CD14-positive monocyte (primary cell): ENCODE measurements around the gene IFIT5. TPM values are rescaled to one million over a fixed set of nuclear protein-coding genes. Genes with fewer than 3 reads are reported as not detected.

Experiments used
- DNase-seq, 3 donors: peaks; one replicate each; pipeline ENCODE4 v3.0.0-alpha.2; 2011 to 2022
- H2AFZ ChIP-seq: 2 replicates; pipeline ENCODE4 v1.6.0; 2012; ENCODE audit warnings: mild to moderate bottlenecking, low read depth, low read length, inconsistent platforms; ENCODE audit not compliant: insufficient read depth, poor library complexity, severe bottlenecking
- H3K27ac ChIP-seq, 2 donors: 1 replicate in 1 of 2; 2 replicates in 1 of 2; pipeline ENCODE4 v1.5.1; 2012 to 2013; ENCODE audit warnings: low read length in 2 of 2, control low read depth in 1 of 2, inconsistent platforms in 1 of 2, low read depth in 1 of 2, mild to moderate bottlenecking in 1 of 2
- H3K27me3 ChIP-seq, 2 donors: one replicate each; pipeline versions ENCODE4 v1.6.0 to v1.6.1; 2011 to 2013; ENCODE audit warnings: low read length in 2 of 2; ENCODE audit not compliant: control insufficient read depth in 2 of 2, insufficient read depth in 2 of 2
- H3K36me3 ChIP-seq, 2 donors: replicated peaks in 1 of 2; 1 replicate in 1 of 2; 2 replicates in 1 of 2; pipeline versions ENCODE4 v1.5.1 to v1.6.1; 2012 to 2013; ENCODE audit warnings: low read length in 2 of 2, control low read depth in 1 of 2, inconsistent platforms in 1 of 2, mild to moderate bottlenecking in 1 of 2; ENCODE audit not compliant: insufficient read depth in 2 of 2, control insufficient read depth in 1 of 2
- H3K4me1 ChIP-seq, 2 donors: 1 replicate in 1 of 2; 2 replicates in 1 of 2; pipeline versions ENCODE4 v1.5.1 to v1.6.1; 2012 to 2013; ENCODE audit warnings: low read length in 2 of 2, control low read depth in 1 of 2, inconsistent platforms in 1 of 2, mild to moderate bottlenecking in 1 of 2, moderate library complexity in 1 of 2; ENCODE audit not compliant: insufficient read depth in 2 of 2, control insufficient read depth in 1 of 2
- H3K4me2 ChIP-seq: replicated peaks from 2 replicates; pipeline ENCODE3; 2012; ENCODE audit warnings: low read length, moderate library complexity, mild to moderate bottlenecking; ENCODE audit not compliant: poor library complexity, severe bottlenecking; ENCODE audit errors: extremely low read depth
- H3K4me3 ChIP-seq, 3 experiments: fragments of 200-600 bp in 1 of 3; sonication (generic) in 1 of 3; replicated peaks in 1 of 3; 1 replicate in 2 of 3; 2 replicates in 1 of 3; pipeline ENCODE4 v1.5.1; 2011 to 2013; ENCODE audit warnings: low read length in 3 of 3, mild to moderate bottlenecking in 3 of 3, control low read depth in 2 of 3, low read depth in 2 of 3, inconsistent platforms in 1 of 3, moderate library complexity in 1 of 3
- H3K79me2 ChIP-seq: 2 replicates; pipeline ENCODE4 v1.6.0; 2012; ENCODE audit warnings: mild to moderate bottlenecking, control low read depth, inconsistent platforms, low read length, moderate library complexity; ENCODE audit not compliant: insufficient read depth
- H3K9ac ChIP-seq: 2 replicates; pipeline ENCODE4 v1.6.0; 2017; ENCODE audit warnings: low read length, mild to moderate bottlenecking; ENCODE audit not compliant: insufficient read depth, poor library complexity, severe bottlenecking
- H3K9me3 ChIP-seq, 2 donors: replicated peaks in 1 of 2; 1 replicate in 1 of 2; 2 replicates in 1 of 2; pipeline versions ENCODE4 v1.5.1 to v1.6.1; 2012 to 2013; ENCODE audit warnings: low read length in 2 of 2, control low read depth in 1 of 2; ENCODE audit not compliant: control insufficient read depth in 1 of 2, insufficient read depth in 1 of 2
- H4K20me1 ChIP-seq: 2 replicates; pipeline ENCODE4 v1.6.0; 2012; ENCODE audit warnings: mild to moderate bottlenecking, low read length, control low read depth, moderate library complexity; ENCODE audit not compliant: insufficient read depth
- H3K27ac Mint-ChIP-seq, 7 donors: one replicate each; pipeline ENCODE4 v1.8.0; 2020; ENCODE audit warnings: mild to moderate bottlenecking in 7 of 7, mixed read lengths in 7 of 7, moderate library complexity in 6 of 7, inconsistent platforms in 2 of 7
- H3K27me3 Mint-ChIP-seq, 3 donors: one replicate each; pipeline ENCODE4 v1.8.0; 2021 to 2022; ENCODE audit warnings: low read depth in 3 of 3, mild to moderate bottlenecking in 3 of 3, mixed read lengths in 3 of 3, moderate library complexity in 3 of 3, inconsistent platforms in 1 of 3
- H3K36me3 Mint-ChIP-seq, 2 donors: one replicate each; pipeline ENCODE4 v1.8.0; 2020; ENCODE audit warnings: mixed read lengths in 2 of 2, inconsistent platforms in 1 of 2, mild to moderate bottlenecking in 1 of 2
- H3K4me1 Mint-ChIP-seq: one replicate; pipeline ENCODE4 v1.8.0; 2020; ENCODE audit warnings: mild to moderate bottlenecking, mixed read lengths
- H3K4me3 Mint-ChIP-seq, 2 donors: one replicate each; pipeline ENCODE4 v1.8.0; 2020; ENCODE audit warnings: mild to moderate bottlenecking in 2 of 2, mixed read lengths in 2 of 2, moderate library complexity in 1 of 2
- H3K9me3 Mint-ChIP-seq, 7 donors: one replicate each; pipeline ENCODE4 v1.8.0; 2020 to 2022; ENCODE audit warnings: mixed read lengths in 7 of 7, mild to moderate bottlenecking in 6 of 7, moderate library complexity in 6 of 7, inconsistent platforms in 2 of 7
- CTCF ChIP-seq: fragments of 200-600 bp; IDR thresholded peaks from one replicate; pipeline ENCODE4 v1.8.0; 2022; ENCODE audit warnings: antibody characterized with exemption, mild to moderate bottlenecking
- WGBS: methylation state at CpG from one replicate; pipeline ENCODE4 v1.1.5; 2013; ENCODE audit warnings: missing lambda C conversion rate; ENCODE audit not compliant: insufficient coverage; 5-methylcytosine and 5-hydroxymethylcytosine counted together
- intact Hi-C, 2 donors: fragments of 100-400 bp; cut with micrococcal nuclease; formaldehyde crosslinking; loops; one replicate each; pipeline versions ENCODE4 v1.15.0 to v1.15.1; 2023
- polyA plus RNA-seq, 3 donors: library from polyadenylated mRNA; depleted of rRNA in 1 of 3; unstranded in 2 of 3; stranded (reverse) in 1 of 3; fragments of 300-500 nt in 2 of 3; fragments of >200 nt in 1 of 3; fragmentation: Illumina TruSeq in 2 of 3; gene quantifications; 1 replicate in 2 of 3; 2 replicates in 1 of 3; pipeline ENCODE4 v1.2.3, GENCODE V29; 2012 to 2021

Gene IFIT5
- polyA plus RNA-seq, 3 donors = 2.4 to 8.0 (median 5.8) TPM

- Mint-ChIP-seq H3K9me3 (no peaks in the 10 kb centered on the region), H3K27me3 (peaks cover 0 to 1% (median 0%) of the 10 kb centered on the region in 3 donors), H3K27ac (no peak overlapping the region), H3K4me1 (no peaks in the 10 kb centered on the region), H3K4me3 (no peak overlapping the region), H3K36me3 (peaks cover 17 to 20% of the 10 kb centered on the region in 2 donors)
- peaks cover 5 to 19% of the 10 kb centered on the region in 2 donors for H3K36me3 ChIP-seq
- H3K27ac ChIP-seq = no peak overlapping the region
- DNase-seq = no peak
- no peaks in the 10 kb centered on the region for H3K9me3 ChIP-seq
- no peak overlapping the region for H3K9ac ChIP-seq
- H3K79me2 ChIP-seq = no peaks in the 10 kb centered on the region
- no CpG with 5 or more reads among the region's 5 CpGs for WGBS
- no peak for TF ChIP-seq CTCF
- H2AFZ ChIP-seq = no peak overlapping the region
- no peaks in the 10 kb centered on the region for H3K4me1 ChIP-seq
- H3K27me3 ChIP-seq = no peaks in the 10 kb centered on the region
- H3K4me2 ChIP-seq = no peak overlapping the region
- intact Hi-C loops = loop anchor here (10.0 kb wide), 2 partner anchors 140 to 280 kb away; partner anchors contain the start of gene KIF20B (in 1 of the 2)
- no peak overlapping the region for H3K4me3 ChIP-seq
- H4K20me1 ChIP-seq = peaks cover 29% of the 10 kb centered on the region
Measured at GRCh38 chr10:89425000-89425399, 10.6 kb downstream of the IFIT5 start.

- intact Hi-C loops = loop anchor here (10.0 kb wide), 2 partner anchors 138 to 278 kb away; partner anchors contain the start of gene KIF20B (in 1 of the 2)
- H3K27ac Mint-ChIP-seq = no peak overlapping the region
- H3K27me3 Mint-ChIP-seq = peaks cover 0 to 2% (median 1%) of the 10 kb centered on the region in 3 donors
- H3K9me3 ChIP-seq = no peaks in the 10 kb centered on the region
- peaks cover 0 to 7% of the 10 kb centered on the region in 2 donors for H3K36me3 ChIP-seq
- peak; percentile 78 for TF ChIP-seq CTCF
- no peak overlapping the region for H3K4me3 ChIP-seq
- no peak overlapping the region for H2AFZ ChIP-seq
- 100% methylated on average over 3 of the region's 5 CpGs for WGBS
- H4K20me1 ChIP-seq = peaks cover 16% of the 10 kb centered on the region
- no peak overlapping the region for H3K4me3 Mint-ChIP-seq
- no peak overlapping the region for H3K27ac ChIP-seq
- no peaks in the 10 kb centered on the region for H3K27me3 ChIP-seq
- H3K79me2 ChIP-seq = no peaks in the 10 kb centered on the region
- no peaks in the 10 kb centered on the region for H3K4me1 Mint-ChIP-seq
- H3K4me2 ChIP-seq = no peak overlapping the region
- H3K36me3 Mint-ChIP-seq = peaks cover 6 to 7% of the 10 kb centered on the region in 2 donors
- H3K9ac ChIP-seq = no peak overlapping the region
- H3K9me3 Mint-ChIP-seq = no peaks in the 10 kb centered on the region
- peak; percentile 15 to 38 (median 34) for DNase-seq
- no peaks in the 10 kb centered on the region for H3K4me1 ChIP-seq
Measured at GRCh38 chr10:89426230-89426868, 12.0 kb downstream of the IFIT5 start.
